Subcutaneous abdominal adipose tissue (tissue), 5 donors: ENCODE results near the gene PIH1D1.

ENCODE experiments used
- H3K27ac ChIP-seq: one replicate; pipeline ENCODE4 v1.7.0; 2013; ENCODE audit warnings: low read depth, mild to moderate bottlenecking, inconsistent platforms, low read length, moderate library complexity
- H3K27me3 ChIP-seq, 5 donors: one replicate each; pipeline ENCODE4 v1.7.0; 2013; ENCODE audit warnings: low read length in 5 of 5, inconsistent platforms in 1 of 5; ENCODE audit not compliant: control insufficient read depth in 5 of 5, insufficient read depth in 4 of 5
- H3K36me3 ChIP-seq, 5 donors: one replicate each; pipeline ENCODE4 v1.7.0; 2013; ENCODE audit warnings: low read length in 5 of 5; ENCODE audit not compliant: control insufficient read depth in 5 of 5, insufficient read depth in 5 of 5
- H3K4me1 ChIP-seq, 5 donors: one replicate each; pipeline ENCODE4 v1.7.0; 2013; ENCODE audit warnings: low read length in 5 of 5, mild to moderate bottlenecking in 3 of 5, moderate library complexity in 1 of 5; ENCODE audit not compliant: control insufficient read depth in 5 of 5, insufficient read depth in 5 of 5
- H3K4me3 ChIP-seq, 5 donors: one replicate each; pipeline ENCODE4 v1.7.0; 2013; ENCODE audit warnings: low read length in 5 of 5, low read depth in 1 of 5
- H3K9ac ChIP-seq, 5 donors: one replicate each; pipeline ENCODE4 v1.7.0; 2013; ENCODE audit warnings: low read length in 5 of 5, mild to moderate bottlenecking in 4 of 5, moderate library complexity in 3 of 5
- H3K9me3 ChIP-seq, 5 donors: one replicate each; pipeline ENCODE4 v1.7.0; 2013; ENCODE audit warnings: low read length in 5 of 5; ENCODE audit not compliant: control insufficient read depth in 5 of 5
- donor health status: healthy.
- donor health status: healthy.
- donor health status: healthy.
- donor health status: healthy.
- donor health status: healthy.

The PIH1D1 gene

GRCh38 chr19:49437231-49437630, 14.4 kb downstream of the PIH1D1 start:
- Histone ChIP-seq H3K9me3 (no peaks in the 10 kb centered on the region), H3K27me3 (peaks cover 37 to 87% (median 60%) of the 10 kb centered on the region in 5 donors), H3K36me3 (no peaks in the 10 kb centered on the region), H3K4me3 (no peak overlapping the region), H3K4me1 (peaks cover 0 to 19% (median 9%) of the 10 kb centered on the region in 5 donors), H3K27ac (no peak overlapping the region), H3K9ac (no peak overlapping the region)

DNA sequence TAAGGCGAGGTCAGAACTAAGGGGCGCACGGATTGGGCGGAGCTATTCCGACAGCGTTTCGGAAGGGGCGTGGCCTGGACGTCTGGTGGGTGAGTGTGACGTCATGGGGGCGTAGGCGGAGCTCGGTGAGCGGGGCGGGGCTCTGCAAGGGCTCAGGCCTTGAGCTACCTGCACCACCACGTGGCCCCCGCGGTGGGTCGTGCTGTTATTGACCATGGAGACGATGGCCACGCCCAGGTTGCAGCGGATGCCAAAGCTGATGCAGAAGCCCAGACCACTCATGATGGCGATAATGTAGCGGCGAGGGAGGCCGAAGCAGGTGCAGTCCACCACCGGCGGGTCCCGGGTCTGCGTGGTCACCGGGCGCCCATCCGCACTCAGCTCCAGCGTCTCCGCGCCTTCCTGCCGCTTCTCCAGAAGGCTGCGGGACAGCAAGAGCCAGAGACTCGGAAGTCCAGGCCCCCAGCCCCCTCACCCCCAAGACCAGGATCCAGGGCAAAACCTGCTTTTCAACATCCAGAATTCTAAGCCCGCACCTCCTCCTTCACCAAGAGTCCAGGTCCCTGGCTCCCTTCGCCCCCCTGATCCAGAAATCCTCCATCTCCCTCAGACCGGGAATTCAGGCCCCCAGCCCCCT, 15.1 kb downstream of the PIH1D1 start:
- Histone ChIP-seq H3K27ac (no peak overlapping the region), H3K9ac (no peak overlapping the region), H3K36me3 (no peaks in the 10 kb centered on the region), H3K4me1 (peaks cover 0 to 11% (median 4%) of the 10 kb centered on the region in 5 donors), H3K27me3 (peaks cover 32 to 87% (median 63%) of the 10 kb centered on the region in 5 donors), H3K4me3 (no peak overlapping the region), H3K9me3 (no peaks in the 10 kb centered on the region)

GRCh38 chr19:49435670-49436069, 15.9 kb downstream of the PIH1D1 start:
- no peak overlapping the region for H3K4me3 ChIP-seq
- H3K27me3 ChIP-seq: peaks cover 30 to 87% (median 70%) of the 10 kb centered on the region in 5 donors

GRCh38 chr19:49434907-49435583, 16.6 kb downstream of the PIH1D1 start:
- peaks cover 0 to 6% (median 0%) of the 10 kb centered on the region in 5 donors for H3K4me1 ChIP-seq
- H3K27ac ChIP-seq: no peak overlapping the region
- peaks cover 24 to 82% (median 68%) of the 10 kb centered on the region in 5 donors for H3K27me3 ChIP-seq
- H3K9me3 ChIP-seq: no peaks in the 10 kb centered on the region
- H3K9ac ChIP-seq: no peak overlapping the region
- H3K4me3 ChIP-seq: no peak overlapping the region
- H3K36me3 ChIP-seq: peaks cover 0 to 4% (median 0%) of the 10 kb centered on the region in 5 donors

More at GRCh38 chr19:49435670-49436069, 15.9 kb downstream of the PIH1D1 start:
- H3K4me1 ChIP-seq: peaks cover 0 to 11% (median 0%) of the 10 kb centered on the region in 5 donors
- H3K9me3 ChIP-seq: no peaks in the 10 kb centered on the region
- H3K27ac ChIP-seq: no peak overlapping the region
- H3K9ac ChIP-seq: no peak overlapping the region
- H3K36me3 ChIP-seq: peaks cover 0 to 3% (median 0%) of the 10 kb centered on the region in 5 donors

DNA sequence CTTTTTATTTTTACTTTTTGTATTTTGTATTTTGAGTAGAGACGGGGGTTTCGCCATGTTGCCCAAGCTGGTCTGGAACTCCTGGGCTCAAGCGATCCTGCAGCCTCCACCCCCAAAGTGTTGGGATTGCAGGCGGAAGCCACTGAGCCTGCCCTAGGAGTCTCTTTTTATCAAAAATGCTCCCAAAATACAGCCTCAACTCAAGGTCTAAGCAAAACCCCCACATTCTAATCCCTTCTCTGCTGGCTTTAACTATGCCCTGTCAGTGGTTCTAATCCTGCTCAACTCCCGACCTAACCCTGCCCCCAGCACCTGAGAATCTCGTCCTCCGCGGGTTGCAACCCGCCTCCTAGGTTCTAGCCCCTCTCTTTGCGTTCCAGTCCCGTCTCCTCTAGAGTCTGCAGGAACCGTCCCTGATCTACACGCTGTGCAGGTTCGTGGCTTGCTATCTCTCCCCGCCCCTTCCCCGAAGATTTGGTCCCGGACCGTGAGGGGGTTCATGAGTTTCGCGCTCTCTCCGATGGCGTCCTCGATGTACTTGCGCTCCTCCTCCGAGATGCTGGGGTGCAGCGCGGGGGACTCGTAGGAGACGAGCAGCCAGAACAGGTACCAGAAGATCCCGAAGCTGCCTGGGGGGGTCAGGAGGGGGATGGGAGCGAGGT, 18.2 kb downstream of the PIH1D1 start:
- Histone ChIP-seq H3K27ac (no peak overlapping the region), H3K9me3 (no peaks in the 10 kb centered on the region), H3K27me3 (peaks cover 21 to 80% (median 69%) of the 10 kb centered on the region in 5 donors), H3K9ac (no peak overlapping the region), H3K4me3 (no peak overlapping the region), H3K36me3 (peaks cover 0 to 4% (median 0%) of the 10 kb centered on the region in 5 donors), H3K4me1 (peaks cover 0 to 7% (median 2%) of the 10 kb centered on the region in 5 donors)

- Histone ChIP-seq H3K27me3 (peaks cover 24 to 79% (median 71%) of the 10 kb centered on the region in 5 donors), H3K4me1 (peaks cover 0 to 14% (median 8%) of the 10 kb centered on the region in 5 donors), H3K4me3 (no peak overlapping the region), H3K9ac (no peak overlapping the region), H3K36me3 (peaks cover 0 to 4% (median 0%) of the 10 kb centered on the region in 5 donors), H3K9me3 (no peaks in the 10 kb centered on the region), H3K27ac (no peak overlapping the region)
These were observed 19.2 kb downstream of the PIH1D1 start for GRCh38 chr19:49432141-49433073.

DNA sequence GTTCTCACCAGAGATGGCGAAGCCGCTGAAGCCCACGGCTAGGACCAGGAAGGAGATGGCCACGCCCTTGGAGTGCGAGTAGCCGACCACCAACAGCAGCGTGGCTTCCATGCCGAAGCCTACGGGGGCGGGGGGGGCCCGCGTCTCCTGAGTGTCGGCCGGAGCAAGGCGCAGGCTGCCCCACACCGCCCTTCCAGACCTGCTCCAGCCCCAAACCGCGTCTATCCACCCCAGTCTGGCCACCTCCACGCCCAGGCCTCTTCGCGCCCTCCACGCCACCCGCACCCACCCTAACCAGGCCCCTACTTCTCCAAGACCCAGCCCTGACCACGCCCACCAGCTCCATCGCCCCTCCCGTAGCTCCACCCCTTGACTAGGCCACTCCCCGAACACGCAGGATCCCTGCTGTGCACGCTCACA, 20.3 kb downstream of the PIH1D1 start:
- H3K9me3 ChIP-seq: no peaks in the 10 kb centered on the region
- H3K4me3 ChIP-seq: no peak overlapping the region
- peaks cover 0 to 4% (median 0%) of the 10 kb centered on the region in 5 donors for H3K36me3 ChIP-seq
- H3K9ac ChIP-seq: no peak overlapping the region
- H3K27ac ChIP-seq: no peak overlapping the region
- peaks cover 0 to 10% (median 8%) of the 10 kb centered on the region in 5 donors for H3K4me1 ChIP-seq
- H3K27me3 ChIP-seq: peaks cover 32 to 80% (median 75%) of the 10 kb centered on the region in 5 donors

DNA sequence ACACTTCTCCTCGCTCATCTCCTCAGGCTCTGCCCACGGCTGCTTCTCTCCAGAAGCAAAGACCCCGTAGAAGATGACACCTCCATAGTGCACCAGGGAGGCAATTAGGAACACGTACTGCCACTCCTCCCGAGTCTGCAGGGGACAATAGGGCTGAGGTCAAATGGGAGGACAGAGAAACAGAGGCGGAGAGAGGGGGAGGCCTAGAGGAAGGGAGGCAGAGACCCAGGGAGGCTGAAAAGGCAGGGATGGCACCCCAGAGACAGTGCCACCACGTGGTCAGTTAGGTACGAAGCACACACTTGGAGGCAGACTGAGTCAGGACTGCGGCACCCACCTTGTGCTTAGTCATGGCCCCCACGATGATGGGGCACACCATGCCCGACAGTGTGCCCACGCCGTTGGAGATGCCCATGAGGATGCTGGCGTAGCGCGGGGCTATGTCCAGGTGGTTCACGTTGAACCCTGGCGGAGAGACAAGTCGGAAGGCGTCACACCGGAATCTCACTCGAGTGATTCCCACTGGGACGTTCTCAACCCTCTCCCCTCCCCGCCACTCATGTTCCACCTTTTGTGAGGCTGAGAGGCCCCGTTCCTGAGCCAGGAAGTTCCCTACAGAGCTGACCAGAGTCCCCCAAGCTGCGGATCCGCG, 20.8 kb downstream of the PIH1D1 start:
- H3K9me3 ChIP-seq: no peaks in the 10 kb centered on the region
- peaks cover 0 to 13% (median 8%) of the 10 kb centered on the region in 5 donors for H3K4me1 ChIP-seq
- H3K9ac ChIP-seq: no peak overlapping the region
- no peak overlapping the region for H3K4me3 ChIP-seq
- peaks cover 37 to 81% (median 75%) of the 10 kb centered on the region in 5 donors for H3K27me3 ChIP-seq
- H3K36me3 ChIP-seq: peaks cover 0 to 4% (median 0%) of the 10 kb centered on the region in 5 donors
- H3K27ac ChIP-seq: no peak overlapping the region

DNA sequence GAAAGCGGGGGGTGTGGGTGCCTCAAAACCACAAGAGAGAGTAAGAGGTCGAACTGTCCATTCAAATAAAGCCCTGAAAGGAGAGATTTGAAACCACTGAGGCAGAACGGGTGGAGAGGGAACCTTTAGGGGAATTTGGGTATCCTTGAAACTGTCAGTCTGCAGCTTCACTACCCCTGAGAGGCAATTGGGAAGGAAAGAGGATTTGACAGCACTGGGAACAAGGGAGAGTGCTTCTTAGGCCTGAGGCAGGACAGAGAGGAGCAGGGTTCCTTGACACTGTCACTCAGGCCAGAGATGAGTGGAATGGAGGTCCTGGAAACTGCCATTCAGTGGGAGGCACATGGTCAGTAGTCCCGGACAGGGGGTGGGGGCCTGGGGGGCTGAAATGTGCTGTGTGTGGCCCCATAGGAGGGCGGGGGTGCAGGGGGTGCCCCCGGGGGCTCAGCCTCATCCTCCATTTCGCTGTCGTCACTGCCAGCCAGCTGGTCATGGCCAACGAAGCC, 21.4 kb downstream of the PIH1D1 start:
- Histone ChIP-seq H3K27me3 (peaks cover 43 to 81% (median 77%) of the 10 kb centered on the region in 5 donors), H3K27ac (no peak overlapping the region), H3K4me3 (no peak overlapping the region), H3K9ac (no peak overlapping the region), H3K9me3 (no peaks in the 10 kb centered on the region), H3K4me1 (peaks cover 0 to 13% (median 8%) of the 10 kb centered on the region in 5 donors), H3K36me3 (peaks cover 0 to 4% (median 0%) of the 10 kb centered on the region in 5 donors)
